Left cardiac atrium (tissue), 4 donors: Measurements from ENCODE around the gene COQ8A. TPM values are rescaled to one million over a fixed set of nuclear protein-coding genes. Genes with fewer than 3 reads are reported as not detected.

Experiments
- ATAC-seq, 2 donors: fragments of 200-7000 bp; cut with Tn5 transposase; one replicate each; pipeline ENCODE4 v1.9.1; 2020; ENCODE audit warnings: mild to moderate bottlenecking in 2 of 2, moderate library complexity in 2 of 2
- DNase-seq: peaks from one replicate; pipeline ENCODE4 v3.0.0-alpha.2; 2020
- intact Hi-C, 2 donors: fragments of 100-400 bp; cut with DNase I; formaldehyde crosslinking; loops; one replicate each; pipeline versions ENCODE4 v1.14.1 to v1.15.1; 2022 to 2023
- long read RNA-seq: library from polyadenylated mRNA; unstranded; transcript quantifications from one replicate; pipeline ENCODE4 v2.0.0, GENCODE V29; 2021
- total RNA-seq, 2 donors: library from RNA; stranded (reverse); fragmentation: NEBNext Ultra II Directional; extraction: Animal tissue kit (Norgen Biotek cat#: 25700); gene quantifications; one replicate each; pipeline ENCODE4 v1.2.1, GENCODE V29; 2021
- donor health status: DM: no; HTN: yes; CAD: no.
- donor health status: DM: no; HTN: yes; CAD: no; lungs with severe emphysema.
- donor health status: DM: yes; HTN: yes; CAD: no.
- donor health status: Dilated cardiomyopathy.

The COQ8A gene
- total RNA-seq: 100 to 1,000 TPM; 107 to 179 TPM
- long read RNA-seq, transcript COQ8A-201 (15 exons, 2,872 nt): major isoform, 182 of 263 reads
- long read RNA-seq, partial matches to known transcripts: 55 of 263 reads
- long read RNA-seq, other reads (novel, unspliced or antisense): 26 of 263 reads

DNA sequence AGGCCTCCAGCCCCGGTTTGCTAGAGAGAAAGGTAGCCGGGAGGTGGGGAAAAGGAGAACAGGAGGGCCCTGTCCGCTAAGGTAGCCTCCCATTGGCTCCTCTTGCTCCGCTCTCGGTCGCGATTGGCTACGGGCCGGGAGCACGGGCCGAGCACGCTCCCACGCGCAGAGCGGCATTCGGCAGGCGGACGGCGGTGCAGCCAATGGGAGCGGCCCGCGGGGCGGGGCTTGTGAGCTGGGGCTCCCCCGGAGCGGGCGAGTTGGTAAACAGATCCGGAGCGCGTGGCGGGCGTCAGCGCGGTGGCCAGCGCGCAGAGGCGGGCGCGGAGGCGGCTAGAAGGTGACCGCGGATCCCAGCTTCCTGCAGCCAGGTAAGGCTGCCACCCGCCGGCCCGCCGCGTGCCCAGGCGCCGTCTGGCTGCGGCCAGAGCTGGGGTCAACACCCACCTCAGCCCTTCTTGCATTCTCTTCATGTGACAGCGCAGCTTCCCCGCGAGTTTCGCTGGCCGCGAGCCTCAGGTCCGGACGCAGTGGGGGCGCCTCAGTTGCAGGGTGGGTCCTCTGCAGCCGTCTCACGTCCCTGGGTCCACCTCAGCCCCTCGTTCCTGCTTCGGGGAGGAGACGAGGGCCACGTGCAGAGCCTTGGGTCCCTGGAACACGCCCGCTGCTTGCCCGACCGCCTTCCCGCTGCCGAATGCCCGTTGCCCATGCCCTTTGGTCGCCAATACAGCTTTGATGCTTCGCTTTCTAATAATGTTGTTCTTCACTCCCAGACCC is at the start of gene COQ8A:
COQ8A (plus strand) TSS at position 266 of the 777 bp plus-strand sequence. CDS start 21,092 bp downstream, outside the sequence.
- ATAC-seq (peak; percentile 96 to 98), DNase-seq (peak; percentile 99)
- intact Hi-C loops: loop anchor here in 1 of 2 donors (5.0 kb wide), 1 partner anchor 42 kb away; no protein-coding TSS in a partner anchor

GRCh38 chr1:226890331-226891108 is 49.6 kb upstream of the COQ8A start:
- DNase-seq: no peak
- intact Hi-C loops: no loop called here
- no peak for ATAC-seq

DNA sequence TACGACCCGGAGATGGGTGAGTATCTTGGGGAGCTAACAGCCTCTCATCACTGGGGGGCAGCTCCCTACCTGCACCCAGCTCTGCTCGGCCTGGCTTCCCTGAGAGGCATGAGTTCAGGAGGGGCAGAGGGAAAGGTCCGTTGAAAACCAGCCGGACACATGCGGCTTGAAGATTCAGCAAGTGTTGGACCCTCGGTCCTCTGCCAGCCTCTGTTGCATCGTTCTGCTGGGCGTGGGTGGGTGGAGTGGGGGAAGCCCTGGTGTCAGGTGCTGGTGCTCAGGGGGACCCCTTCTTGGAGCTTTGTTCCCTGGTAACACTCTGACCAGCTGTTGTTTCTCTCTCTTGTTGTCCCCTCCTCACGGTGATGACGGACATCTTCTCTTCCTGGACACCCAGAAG is 48.7 kb upstream of the COQ8A start:
- intact Hi-C loops: no loop called here
- no peak for DNase-seq

GRCh38 chr1:226891846-226892523 is 48.1 kb upstream of the COQ8A start:
- peak; percentile 46 to 91 for ATAC-seq
- peak; percentile 63 for DNase-seq
- intact Hi-C loops: no loop called here

More for the DNA sequence above, 48.7 kb upstream of the COQ8A start:
- ATAC-seq: no peak

DNA sequence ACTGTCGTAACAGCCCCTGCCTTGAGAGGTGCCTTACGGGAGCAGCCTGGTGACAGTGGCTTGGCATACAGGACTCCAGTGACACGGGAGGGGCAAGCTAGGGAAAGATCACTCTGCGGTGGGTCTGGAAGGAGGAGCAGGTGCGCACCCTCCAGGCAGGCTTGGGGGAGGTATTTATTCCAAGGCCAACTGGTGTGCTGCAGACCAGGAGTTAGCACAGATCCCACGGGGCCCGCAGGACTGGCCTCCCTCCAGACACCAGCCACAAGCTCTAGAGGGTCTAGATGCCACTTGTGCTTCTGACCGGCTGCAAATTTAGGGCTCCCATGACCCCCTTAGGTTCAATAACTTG is 47.6 kb upstream of the COQ8A start:
- DNase-seq (no peak), ATAC-seq (peak in 1 of 2 donors; percentile 25)

GRCh38 chr1:226893936-226894335 is 46.2 kb upstream of the COQ8A start:
- intact Hi-C loops: no loop called here
- ATAC-seq: no peak
- DNase-seq: no peak

More for the DNA sequence above, 47.6 kb upstream of the COQ8A start:
- intact Hi-C loops: no loop called here

- DNase-seq (no peak), ATAC-seq (no peak)
- intact Hi-C loops: no loop called here
Measured at GRCh38 chr1:226894826-226895225, 45.3 kb upstream of the COQ8A start.

GRCh38 chr1:226895644-226896043 is 44.5 kb upstream of the COQ8A start:
- ATAC-seq (no peak), DNase-seq (no peak)
- intact Hi-C loops: no loop called here

DNA sequence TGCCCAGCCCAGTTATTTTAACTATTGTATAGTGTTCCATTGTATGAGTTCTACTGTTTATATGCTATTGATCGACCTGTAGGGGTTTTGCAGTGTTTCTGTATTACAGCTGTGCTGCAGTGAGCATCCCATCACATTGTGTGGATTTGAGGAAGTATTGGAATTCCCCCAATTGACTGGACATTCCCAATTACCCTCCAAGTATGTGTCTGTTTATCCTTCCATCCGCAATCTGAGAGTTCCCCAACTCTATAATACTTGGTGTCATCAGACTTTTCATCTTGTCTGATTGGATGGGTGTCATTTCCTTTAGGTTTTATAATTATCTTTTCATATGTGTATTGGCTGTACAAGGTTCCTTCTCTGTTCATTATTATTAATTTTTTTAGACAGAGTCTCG is 41.8 kb upstream of the COQ8A start:
- DNase-seq: no peak

GRCh38 chr1:226901421-226901820 is 38.7 kb upstream of the COQ8A start:
- intact Hi-C loops: no loop called here
- no peak for DNase-seq

More for the DNA sequence above, 41.8 kb upstream of the COQ8A start:
- no peak for ATAC-seq
- intact Hi-C loops: no loop called here

GRCh38 chr1:226902601-226903000 is 37.5 kb upstream of the COQ8A start:
- ATAC-seq (no peak), DNase-seq (no peak)
- intact Hi-C loops: no loop called here

More at GRCh38 chr1:226901421-226901820, 38.7 kb upstream of the COQ8A start:
- no peak for ATAC-seq

DNA sequence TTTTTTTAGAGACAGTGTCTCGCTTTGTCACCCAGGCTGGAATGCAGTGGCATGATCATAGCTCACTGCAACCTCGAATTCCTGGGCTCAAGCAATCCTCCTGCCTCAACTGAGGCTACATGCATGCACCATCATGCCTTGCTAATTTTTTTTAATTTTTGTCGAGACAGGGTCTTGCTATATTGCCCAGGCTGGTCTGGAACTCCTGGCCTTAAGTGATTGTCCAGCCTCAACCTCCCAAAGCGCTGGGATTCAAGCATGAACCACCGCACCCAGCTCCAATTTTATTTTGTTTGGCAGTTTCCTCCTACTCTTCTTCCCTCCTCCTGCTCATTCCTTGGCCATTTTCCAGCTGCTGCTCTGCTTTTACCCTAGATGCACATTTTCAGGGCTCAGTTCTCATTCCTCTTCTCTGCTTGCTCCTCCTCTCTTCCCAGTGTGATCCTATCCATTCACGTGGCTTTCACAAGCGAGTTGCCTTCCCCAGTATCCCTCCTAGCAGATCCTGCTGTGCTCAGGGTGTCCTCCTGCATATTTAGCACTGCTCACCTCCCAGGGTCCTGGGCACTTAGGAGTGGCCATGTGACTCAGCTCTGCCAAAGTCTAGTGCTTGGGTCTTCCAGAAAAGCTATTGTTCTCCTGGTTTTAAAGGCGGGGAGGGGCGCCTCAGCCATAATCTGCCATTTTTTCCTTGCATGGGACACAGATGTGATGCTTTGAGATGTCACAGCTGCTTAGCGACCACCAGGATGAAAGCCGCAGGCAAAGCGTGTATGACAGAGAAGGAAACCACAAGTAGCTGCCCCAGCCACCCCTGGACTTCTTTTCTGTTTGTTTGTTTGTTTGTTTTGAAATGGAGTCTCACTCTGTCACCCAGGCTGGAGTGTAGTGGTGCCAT is 36.0 kb upstream of the COQ8A start:
- intact Hi-C loops: no loop called here
- no peak for DNase-seq
- peak; percentile 52 to 64 for ATAC-seq

DNA sequence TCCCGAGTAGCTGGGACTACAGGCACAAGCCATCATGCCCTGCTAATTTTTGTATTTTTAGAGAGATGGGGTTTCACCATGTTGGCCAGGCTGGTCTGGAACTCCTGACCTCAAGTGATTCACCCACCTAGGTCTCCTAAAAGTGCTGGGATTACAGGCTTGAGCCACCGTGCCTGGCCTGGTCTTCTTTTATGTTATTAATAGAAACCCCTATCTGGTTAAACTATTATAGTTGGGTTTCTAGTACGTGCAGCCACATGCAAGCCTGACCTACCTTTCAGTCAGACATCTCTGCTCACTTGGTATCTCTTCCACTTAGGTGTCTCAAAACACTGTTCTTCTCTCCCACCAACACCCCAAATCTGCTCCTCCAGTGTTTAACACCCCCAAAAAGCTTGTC is 35.3 kb upstream of the COQ8A start:
- intact Hi-C loops: no loop called here
- ATAC-seq: peak in 1 of 2 donors; percentile 14
- DNase-seq: no peak

DNA sequence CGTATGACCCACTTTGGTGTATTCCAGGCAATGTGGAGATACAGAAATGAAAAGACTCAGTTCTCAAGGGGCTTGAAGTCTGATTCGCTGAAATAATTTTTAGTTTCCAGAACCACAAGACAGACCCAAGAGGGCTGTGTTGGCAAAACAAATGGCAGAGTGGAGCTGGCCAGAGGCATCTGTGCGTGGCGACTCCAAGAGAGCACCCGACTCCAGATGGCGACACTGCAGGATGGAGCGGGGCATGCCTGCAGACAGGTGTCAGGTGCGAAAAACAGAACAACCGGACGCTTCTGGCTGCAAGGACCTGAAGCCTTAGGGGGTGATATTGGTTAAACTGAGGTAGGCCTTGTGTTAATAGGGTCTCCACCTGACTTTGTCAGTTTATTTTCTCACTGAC is 31.7 kb upstream of the COQ8A start:
- intact Hi-C loops: no loop called here
- DNase-seq (no peak), ATAC-seq (no peak)

- DNase-seq (no peak), ATAC-seq (no peak)
- intact Hi-C loops: no loop called here
Measured at GRCh38 chr1:226908913-226909312, 31.2 kb upstream of the COQ8A start.

DNA sequence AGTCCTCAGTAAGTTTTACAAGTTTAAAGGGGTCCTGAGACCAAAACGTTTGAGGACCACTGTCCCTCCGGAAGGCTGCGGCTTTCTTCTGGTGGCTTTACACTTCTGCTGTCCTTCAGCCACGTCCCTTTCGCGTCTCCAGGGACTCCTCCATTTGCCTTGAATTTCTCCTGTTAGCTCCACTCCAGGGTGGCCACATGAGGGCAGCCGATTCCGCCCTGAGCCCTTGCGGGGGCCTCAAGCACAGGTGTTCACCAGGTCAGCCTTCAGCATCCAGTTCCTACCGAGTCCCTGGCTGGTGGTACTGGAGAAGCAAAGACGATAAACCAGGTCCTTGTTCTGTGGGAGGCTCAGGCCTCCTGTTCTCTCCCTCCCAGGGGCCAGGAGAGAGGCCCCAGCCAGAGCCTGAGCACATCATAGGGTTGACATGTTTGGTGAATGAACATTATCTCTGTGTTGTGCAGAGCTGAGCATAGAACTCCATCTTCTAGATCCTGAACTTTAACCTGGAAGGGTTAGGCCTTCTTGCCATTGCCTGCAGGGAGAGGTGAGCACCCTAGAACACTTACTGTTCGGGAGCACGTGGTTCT is 27.4 kb upstream of the COQ8A start:
- peak; percentile 47 for DNase-seq
- intact Hi-C loops: no loop called here
- ATAC-seq: peak; percentile 82 to 85

- ATAC-seq: no peak
- DNase-seq: no peak
- intact Hi-C loops: loop anchor here in 1 of 2 donors (5.0 kb wide), 1 partner anchor 72 kb away; no protein-coding TSS in a partner anchor
Measured at GRCh38 chr1:226915672-226915995, 24.5 kb upstream of the COQ8A start.

- intact Hi-C loops: loop anchor here in 1 of 2 donors (5.0 kb wide), 1 partner anchor 71 kb away; no protein-coding TSS in a partner anchor
- no peak for ATAC-seq
- DNase-seq: no peak
Measured at GRCh38 chr1:226916497-226916896, 23.6 kb upstream of the COQ8A start.
